H1 (cell line): ENCODE measurements around the gene KLHL8. TPM values are rescaled to one million over a fixed set of nuclear protein-coding genes. Genes with fewer than 3 reads are reported as not detected.

Experiments used
- CTCF ChIA-PET: fragments of 300-600 bp; sonication (Branson Sonifier 250); formaldehyde crosslinking; loops from one replicate; lab custom pipeline; 2021; ENCODE audit not compliant: partially characterized antibody; lab: Charles Lee
- POLR2A ChIA-PET: fragments of 300-600 bp; sonication (Branson Sonifier 250); formaldehyde crosslinking; loops from one replicate; lab custom pipeline; 2021; ENCODE audit warnings: inconsistent platforms; ENCODE audit not compliant: partially characterized antibody; lab: Charles Lee
- DNase-seq, 2 experiments: peaks; one replicate each; pipeline versions ENCODE4 v3.0.0 to v3.0.0-alpha.2; 2010 to 2022; ENCODE audit warnings: low spot score in 2 of 2, low read depth in 1 of 2, mixed read lengths in 1 of 2
- FAIRE-seq: peaks from 2 replicates; lab custom pipeline; 2011; peaks lifted over from hg19 to GRCh38; lab: Jason Lieb, UNC
- H2AFZ ChIP-seq: 2 replicates; pipeline ENCODE4 v1.8.1; 2012; ENCODE audit warnings: low read length, inconsistent platforms
- H2AK5ac ChIP-seq: 2 replicates; pipeline ENCODE4 v1.6.1; 2013; ENCODE audit warnings: low read depth, low read length
- H2BK120ac ChIP-seq: replicated peaks from 2 replicates; pipeline ENCODE3; 2013; ENCODE audit warnings: low read depth, low read length, inconsistent platforms
- H2BK12ac ChIP-seq: 2 replicates; pipeline ENCODE4 v1.6.1; 2013; ENCODE audit warnings: low read depth, low read length
- H2BK15ac ChIP-seq: 2 replicates; pipeline ENCODE4 v1.6.1; 2013; ENCODE audit warnings: low read length
- H2BK20ac ChIP-seq: 2 replicates; pipeline ENCODE4 v1.6.1; 2013; ENCODE audit warnings: low read length
- H2BK5ac ChIP-seq: 2 replicates; pipeline ENCODE4 v1.6.1; 2013; ENCODE audit warnings: low read depth, low read length
- H3K14ac ChIP-seq: 2 replicates; pipeline ENCODE4 v1.6.1; 2013; ENCODE audit warnings: inconsistent platforms; ENCODE audit not compliant: insufficient read length
- H3K18ac ChIP-seq: 2 replicates; pipeline ENCODE4 v1.6.1; 2013; ENCODE audit warnings: low read length; ENCODE audit errors: extremely low read depth
- H3K23ac ChIP-seq: 2 replicates; pipeline ENCODE4 v1.6.1; 2013; ENCODE audit warnings: inconsistent platforms; ENCODE audit not compliant: insufficient read length
- H3K23me2 ChIP-seq: 2 replicates; pipeline ENCODE4 v1.6.1; 2013; ENCODE audit warnings: low read depth, low read length
- H3K27ac ChIP-seq: 2 replicates; pipeline ENCODE4 v1.6.1; 2011; ENCODE audit warnings: low read depth, low read length, inconsistent platforms
- H3K27me3 ChIP-seq, 4 experiments: replicated peaks in 1 of 4; 1 replicate in 1 of 4; 2 replicates in 3 of 4; pipeline versions ENCODE4 v1.6.1 to v1.8.1; 2011 to 2013; ENCODE audit warnings: low read length in 3 of 4, mild to moderate bottlenecking in 3 of 4, inconsistent platforms in 2 of 4, mixed read lengths in 2 of 4, moderate library complexity in 1 of 4; ENCODE audit not compliant: control insufficient read depth in 3 of 4, insufficient read depth in 3 of 4; ENCODE audit errors: extremely low read depth in 1 of 4
- H3K36me3 ChIP-seq, 4 experiments: 2 replicates each; pipeline versions ENCODE4 v1.6.1 to v1.8.1; 2011 to 2013; ENCODE audit warnings: mild to moderate bottlenecking in 4 of 4, low read length in 3 of 4, moderate library complexity in 2 of 4, control low read depth in 1 of 4, inconsistent platforms in 1 of 4; ENCODE audit not compliant: insufficient read depth in 4 of 4, control insufficient read depth in 2 of 4
- H3K4ac ChIP-seq: replicated peaks from 2 replicates; pipeline ENCODE3; 2013; ENCODE audit warnings: low read length, low read depth, mixed read lengths, inconsistent platforms; ENCODE audit not compliant: insufficient read length
- H3K4me1 ChIP-seq, 4 experiments: replicated peaks in 1 of 4; 1 replicate in 1 of 4; 2 replicates in 3 of 4; pipeline versions ENCODE4 v1.6.1 to v1.8.1; 2011 to 2013; ENCODE audit warnings: low read length in 3 of 4, inconsistent platforms in 2 of 4, mixed read lengths in 1 of 4; ENCODE audit not compliant: insufficient read depth in 4 of 4, control insufficient read depth in 3 of 4
- H3K4me2 ChIP-seq, 2 experiments: 2 replicates each; pipeline versions ENCODE4 v1.6.1 to v1.8.1; 2011 to 2013; ENCODE audit warnings: low read depth in 2 of 2, low read length in 2 of 2, control low read depth in 1 of 2, inconsistent platforms in 1 of 2, mild to moderate bottlenecking in 1 of 2; ENCODE audit not compliant: insufficient read depth in 1 of 2
- H3K4me3 ChIP-seq, 4 experiments: fragments of 200-600, 300-600 bp in 1 of 4; sonication (generic), shearing (Covaris generic), sonication (Bioruptor Twin) in 1 of 4; 2 replicates each; pipeline versions ENCODE4 v1.5.1 to v1.8.1; 2011 to 2016; ENCODE audit warnings: low read length in 4 of 4, low read depth in 3 of 4, control low read depth in 2 of 4, inconsistent platforms in 2 of 4, mild to moderate bottlenecking in 2 of 4, mixed read lengths in 1 of 4, moderate library complexity in 1 of 4; ENCODE audit not compliant: insufficient read depth in 2 of 4; ENCODE audit errors: extremely low read depth in 1 of 4
- H3K56ac ChIP-seq: replicated peaks from 2 replicates; pipeline ENCODE3; 2013; ENCODE audit warnings: low read depth, mild to moderate bottlenecking, mixed read lengths, low read length, inconsistent platforms; ENCODE audit not compliant: insufficient read length
- H3K79me1 ChIP-seq: 2 replicates; pipeline ENCODE4 v1.6.1; 2013; ENCODE audit warnings: low read depth, low read length, control low read depth
- H3K79me2 ChIP-seq, 2 experiments: 2 replicates each; pipeline versions ENCODE4 v1.6.1 to v1.8.1; 2012 to 2013; ENCODE audit warnings: low read length in 2 of 2, mild to moderate bottlenecking in 2 of 2, inconsistent platforms in 1 of 2; ENCODE audit not compliant: insufficient read depth in 2 of 2, control insufficient read depth in 1 of 2
- H3K9ac ChIP-seq, 4 experiments: replicated peaks in 1 of 4; 1 replicate in 1 of 4; 2 replicates in 3 of 4; pipeline versions ENCODE4 v1.6.1 to v1.8.1; 2011 to 2013; ENCODE audit warnings: low read depth in 3 of 4, low read length in 3 of 4, control low read depth in 2 of 4, mild to moderate bottlenecking in 2 of 4, moderate library complexity in 2 of 4, inconsistent platforms in 1 of 4; ENCODE audit errors: extremely low read depth in 1 of 4
- H3K9me3 ChIP-seq, 2 experiments: 2 replicates each; pipeline versions ENCODE4 v1.6.1 to v1.8.1; 2012 to 2013; ENCODE audit warnings: mild to moderate bottlenecking in 2 of 2, moderate library complexity in 2 of 2, control low read depth in 1 of 2, inconsistent platforms in 1 of 2, low read depth in 1 of 2, low read length in 1 of 2, mixed read lengths in 1 of 2; ENCODE audit not compliant: insufficient read depth in 2 of 2
- H4K20me1 ChIP-seq, 2 experiments: replicated peaks in 1 of 2; 2 replicates each; pipeline versions ENCODE3 to v1.8.1; 2011 to 2013; ENCODE audit warnings: inconsistent platforms in 2 of 2, low read length in 2 of 2, mild to moderate bottlenecking in 1 of 2; ENCODE audit not compliant: insufficient read depth in 2 of 2, control insufficient read depth in 1 of 2
- H4K5ac ChIP-seq: 2 replicates; pipeline ENCODE4 v1.6.1; 2013; ENCODE audit warnings: low read length, low read depth, mixed read lengths, inconsistent platforms; ENCODE audit not compliant: insufficient read length
- H4K8ac ChIP-seq: 2 replicates; pipeline ENCODE4 v1.8.0; 2013; ENCODE audit warnings: mild to moderate bottlenecking, moderate library complexity, low read length, inconsistent platforms; ENCODE audit not compliant: insufficient read depth; ENCODE audit errors: extremely low read depth
- H4K91ac ChIP-seq: replicated peaks from 2 replicates; pipeline ENCODE3; 2013; ENCODE audit warnings: low read length, mixed read lengths, inconsistent platforms; ENCODE audit not compliant: insufficient read length
- CBX5 ChIP-seq: fragments of 300-800, 300-1000 bp; sonication (generic); IDR thresholded peaks from 2 replicates; pipeline ENCODE4 v1.7.1; 2016; ENCODE audit warnings: antibody characterized with exemption, low read length, low read depth
- CHD2 ChIP-seq: IDR thresholded peaks from 2 replicates; pipeline ENCODE4 v1.6.1; 2012; ENCODE audit warnings: low read length, improper control_type of control experiment
- CREB1 ChIP-seq: IDR thresholded peaks from 2 replicates; pipeline ENCODE4 v1.6.1; 2012; ENCODE audit warnings: inconsistent platforms
- E2F6 ChIP-seq: IDR thresholded peaks from 2 replicates; pipeline ENCODE4 v1.6.1; 2012; ENCODE audit warnings: inconsistent platforms
- FOSL1 ChIP-seq: IDR thresholded peaks from 2 replicates; pipeline ENCODE4 v1.6.1; 2011; ENCODE audit warnings: mild to moderate bottlenecking, low read depth, low read length, moderate library complexity; ENCODE audit not compliant: insufficient read depth
- NRF1 ChIP-seq: IDR thresholded peaks from 2 replicates; pipeline ENCODE4 v1.6.1; 2011; ENCODE audit warnings: mild to moderate bottlenecking, low read depth, low read length, improper control_type of control experiment
- RAD21 ChIP-seq, 2 experiments: IDR thresholded peaks in 1 of 2; conservative IDR thresholded peaks in 1 of 2; 2 replicates each; pipeline ENCODE4 v1.6.1; 2011; ENCODE audit warnings: low read depth in 2 of 2, low read length in 2 of 2, improper control_type of control experiment in 1 of 2, inconsistent platforms in 1 of 2, mild to moderate bottlenecking in 1 of 2, moderate library complexity in 1 of 2
- RBBP5 ChIP-seq: IDR thresholded peaks from 2 replicates; pipeline ENCODE4 v1.7.1; 2012; ENCODE audit warnings: low read depth, mild to moderate bottlenecking, inconsistent platforms, low read length, moderate library complexity, borderline replicate concordance
- RXRA ChIP-seq: IDR thresholded peaks from 2 replicates; pipeline ENCODE4 v1.6.1; 2011; ENCODE audit warnings: low read depth, mild to moderate bottlenecking, low read length, moderate library complexity; ENCODE audit not compliant: insufficient read depth
- SAP30 ChIP-seq: fragments of 300-600 bp; sonication (generic); IDR thresholded peaks from 2 replicates; pipeline ENCODE4 v1.7.1; 2012; ENCODE audit warnings: low read length, moderate library complexity, mild to moderate bottlenecking, inconsistent platforms; ENCODE audit not compliant: insufficient read depth, insufficient replicate concordance
- WGBS, 2 experiments: shearing (Covaris generic) in 1 of 2; methylation state at CpG; one replicate each; pipeline versions ENCODE4 v1.1.6 to v1.1.7; 2013 to 2015; ENCODE audit warnings: low lambda C conversion rate in 2 of 2, mixed read lengths in 2 of 2, inconsistent platforms in 1 of 2, low coverage in 1 of 2, missing lambda C conversion rate in 1 of 2; ENCODE audit not compliant: insufficient replicate concordance in 2 of 2, insufficient coverage in 1 of 2, insufficient read length in 1 of 2; ENCODE audit errors: extremely low coverage in 1 of 2, missing lambda C conversion rate in 1 of 2; 5-methylcytosine and 5-hydroxymethylcytosine counted together
- polyA plus RNA-seq, 7 experiments: library from polyadenylated mRNA; depleted of rRNA in 3 of 7; stranded (reverse) in 5 of 7; unstranded in 2 of 7; fragments of >200 nt in 5 of 7; fragments of 200-250 nt in 2 of 7; gene quantifications; 1 replicate in 5 of 7; 2 replicates in 1 of 7; 4 replicates in 1 of 7; pipeline versions ENCODE4 v1.2.1 to v1.2.3, GENCODE V29; 2011 to 2013; ENCODE audit warnings: missing spikeins in 2 of 7, mixed read lengths in 2 of 7
- total RNA-seq: library from RNA; stranded (reverse); fragmentation: NEBNext Ultra II Directional; extraction: Animal tissue kit (Norgen Biotek cat#: 25700); gene quantifications from 2 replicates; pipeline ENCODE4 v1.2.1, GENCODE V29; 2021

KLHL8 gene
- total and polyA plus RNA-seq, 2 of the 8 experiments (the other 6 are each of a cell fraction or from before 2014, with no cell fraction given) = 0.94 to 8.1 TPM

GRCh38 chr4:87193958-87194675 is 26.3 kb downstream of the KLHL8 start:
- Histone ChIP-seq H2AFZ (no peak overlapping the region), H3K4ac (no peak overlapping the region), H3K9me3 (no peaks in the 10 kb centered on the region), H3K18ac (no peak overlapping the region), H2BK120ac (no peak overlapping the region), H2BK12ac (no peak overlapping the region), H3K4me1 (no peaks in the 10 kb centered on the region), H3K23ac (no peak overlapping the region), H3K27ac (no peak overlapping the region), H4K20me1 (no peaks in the 10 kb centered on the region), H3K23me2 (no peaks in the 10 kb centered on the region), H2AK5ac (no peak overlapping the region), H2BK5ac (no peak overlapping the region), H4K8ac (no peak overlapping the region), H2BK20ac (no peak overlapping the region), H3K79me2 (peaks cover 2 to 9% of the 10 kb centered on the region in 2 experiments; a peak in 2 of 4 replicates), H4K5ac (no peak overlapping the region), H3K4me3 (no peak overlapping the region), H3K36me3 (no peaks in the 10 kb centered on the region), H3K4me2 (no peak overlapping the region), H3K14ac (no peak overlapping the region), H2BK15ac (no peak overlapping the region), H3K56ac (no peak overlapping the region), H4K91ac (peak overlapping the region; percentile 27), H3K27me3 (no peaks in the 10 kb centered on the region), H3K79me1 (no peaks in the 10 kb centered on the region), H3K9ac (no peak overlapping the region)
- POLR2A ChIA-PET = no interaction called here
- DNase-seq (no peak), FAIRE-seq (no peak)
- no peak for TF ChIP-seq CREB1
- no peak for TF ChIP-seq SAP30
- no peak for TF ChIP-seq FOSL1
- no peak for TF ChIP-seq RAD21 (IDR thresholded peaks at IDR 0.05 in 1 of 2, conservative IDR thresholded peaks at IDR 0.05 in 1 of 2; ENCODE audit: low read depth in 2 of 2, low read length in 2 of 2)
- TF ChIP-seq CHD2 = no peak
- TF ChIP-seq NRF1 = no peak
- no peak for TF ChIP-seq CBX5
- no peak for TF ChIP-seq RXRA
- no peak for TF ChIP-seq RBBP5
- TF ChIP-seq E2F6 = no peak
- CTCF ChIA-PET = interaction anchor here (0.8 kb wide), 1 partner anchor 36 kb away, joined by 3 read pairs; no protein-coding TSS in a partner anchor
- 90% methylated on average over 4 of the region's 4 CpGs; no CpG with 5 or more reads in 1 of the 2 experiments for WGBS, 2 experiments
